H4 (cell line): ENCODE data around the gene NEURL2. TPM values are rescaled to one million over a fixed set of nuclear protein-coding genes. Genes with fewer than 3 reads are reported as not detected.

ENCODE experiments used
- DNase-seq: peaks from one replicate; pipeline ENCODE4 v3.0.0-alpha.2; 2015; ENCODE audit warnings: low spot score
- total RNA-seq: library from RNA; depleted of rRNA; stranded (reverse); fragments of >200 nt; shearing (Covaris generic); gene quantifications from 2 replicates; pipeline ENCODE4 v1.2.3, GENCODE V29; 2014; rRNA removed

Gene NEURL2
- total RNA-seq, 1 experiment from 2014 or later: 0.99 TPM

DNA sequence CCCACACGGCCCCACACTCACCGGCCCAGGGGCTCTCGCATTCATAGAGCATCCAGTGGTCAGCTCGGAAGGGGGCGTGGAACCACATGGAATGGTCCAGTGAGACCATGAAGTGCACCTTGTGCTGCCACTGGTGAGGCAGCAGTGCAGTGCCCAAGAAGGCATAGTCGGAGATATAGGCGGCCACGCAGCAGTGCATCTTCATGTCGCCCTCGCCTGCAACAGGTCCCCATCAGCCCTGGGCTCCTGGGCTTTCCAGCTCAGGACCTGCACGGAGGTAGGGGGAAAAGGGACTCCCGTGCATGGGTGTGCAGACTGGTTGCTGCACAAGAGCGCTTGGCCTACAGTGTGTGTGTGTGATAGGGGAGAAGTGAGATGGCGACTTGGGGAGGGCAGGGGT lies 47.5 kb downstream of the NEURL2 start:
- DNase-seq: no peak

DNA sequence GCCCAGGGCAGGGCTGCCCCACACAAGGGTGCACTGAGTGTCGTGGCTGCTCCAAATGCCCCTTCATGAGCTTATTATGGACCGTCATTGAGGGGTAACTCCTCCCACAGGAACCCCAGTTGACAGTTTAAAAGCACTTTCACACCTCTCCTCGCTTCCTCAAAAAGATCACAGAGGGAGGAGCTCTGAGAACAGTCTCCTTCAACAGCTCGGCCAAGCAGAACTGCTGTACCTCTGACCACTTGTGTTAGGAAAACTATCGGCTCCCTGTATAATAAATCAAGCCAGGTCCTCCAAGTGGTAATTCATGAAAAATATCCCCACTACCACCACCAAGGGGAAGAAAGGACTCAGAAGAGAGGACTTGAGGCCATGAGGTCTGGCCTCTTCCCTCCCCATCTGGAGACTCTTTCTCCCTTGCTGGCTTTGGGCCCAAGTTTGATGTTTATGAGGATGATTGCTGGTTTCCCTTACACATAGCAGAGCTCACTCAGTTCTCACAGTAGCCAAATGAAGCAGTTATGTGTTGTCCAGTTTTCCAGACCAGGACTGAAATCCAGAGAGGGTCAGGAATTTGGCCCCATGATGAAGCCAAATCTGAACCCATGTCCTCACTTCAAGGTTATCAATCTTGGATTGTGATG lies 48.7 kb downstream of the NEURL2 start:
- DNase-seq: no peak

DNA sequence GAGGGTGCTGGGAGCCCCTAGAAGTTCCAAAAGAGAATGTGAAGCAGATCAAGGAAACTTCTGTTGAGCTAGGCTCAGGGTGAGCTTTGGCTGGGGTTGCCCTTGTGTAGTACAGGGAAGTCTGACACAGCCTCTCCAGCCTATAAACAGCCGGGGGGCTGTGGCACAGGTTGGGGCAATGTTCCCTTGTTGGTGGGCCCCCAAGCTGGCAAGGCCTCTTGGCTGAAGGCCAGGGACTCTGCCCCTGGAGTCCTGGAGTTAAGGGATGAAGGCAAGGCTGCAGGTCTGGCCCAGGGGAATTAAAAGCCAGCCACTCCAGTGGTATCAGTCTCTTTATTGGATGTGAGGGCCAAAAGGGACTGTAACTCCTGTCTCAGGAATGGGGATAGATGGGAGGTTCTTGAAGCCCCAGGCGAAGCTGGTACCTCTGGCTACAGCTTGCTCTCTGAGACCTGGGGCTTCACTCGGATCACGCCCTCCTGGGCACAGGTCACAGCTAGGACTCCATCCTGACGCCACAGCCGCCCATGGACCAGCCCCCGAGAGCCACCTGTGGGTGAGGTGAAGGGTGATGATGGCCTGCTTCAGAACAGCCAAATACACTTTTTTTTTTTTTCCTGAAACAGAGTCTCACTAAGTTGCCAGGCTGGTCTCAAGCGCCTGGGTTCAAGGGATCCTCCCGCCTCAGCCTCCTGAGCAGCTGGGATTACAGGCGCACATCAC lies 49.4 kb downstream of the NEURL2 start:
- no peak for DNase-seq

DNA sequence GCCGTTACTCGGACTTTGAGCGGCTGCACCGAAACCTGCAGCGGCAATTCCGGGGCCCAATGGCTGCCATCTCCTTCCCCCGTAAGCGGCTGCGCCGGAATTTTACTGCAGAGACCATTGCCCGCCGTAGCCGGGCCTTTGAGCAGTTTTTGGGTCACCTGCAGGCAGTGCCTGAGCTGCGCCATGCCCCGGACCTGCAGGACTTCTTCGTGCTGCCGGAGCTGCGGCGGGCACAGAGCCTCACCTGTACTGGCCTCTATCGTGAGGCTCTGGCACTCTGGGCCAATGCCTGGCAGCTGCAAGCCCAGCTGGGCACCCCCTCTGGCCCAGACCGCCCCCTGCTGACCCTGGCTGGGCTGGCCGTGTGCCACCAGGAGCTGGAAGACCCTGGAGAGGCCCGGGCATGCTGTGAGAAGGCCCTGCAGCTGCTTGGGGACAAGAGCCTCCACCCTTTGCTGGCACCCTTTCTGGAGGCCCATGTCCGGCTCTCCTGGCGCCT lies 50.3 kb downstream of the NEURL2 start:
- DNase-seq: no peak

Other genes with a start within 250 kb of the NEURL2 start
- not detected in 2 replicates for gene WFDC11, start 221.0 kb downstream of the NEURL2 start, total RNA-seq
- gene WFDC13, start 189.2 kb downstream of the NEURL2 start, total RNA-seq: not detected in 2 replicates
- gene WFDC10B, start 186.2 kb downstream of the NEURL2 start, total RNA-seq: not detected in 2 replicates
- gene SPINT4, start 168.9 kb downstream of the NEURL2 start, total RNA-seq: not detected in 2 replicates
- 0.52 and 9.8 TPM in 2 replicates for gene WFDC3, start 99.3 kb downstream of the NEURL2 start, total RNA-seq
- gene DNTTIP1, start 99.3 kb downstream of the NEURL2 start, total RNA-seq: 22.4 and 22.6 TPM in 2 replicates
- 194 and 288 TPM in 2 replicates for gene UBE2C, start 78.6 kb downstream of the NEURL2 start, total RNA-seq
- gene TNNC2, start 63.9 kb downstream of the NEURL2 start, total RNA-seq: not detected in 2 replicates
- 17.1 and 22.3 TPM in 2 replicates for gene SNX21, start 57.4 kb downstream of the NEURL2 start, total RNA-seq
- 43.1 and 47.4 TPM in 2 replicates for gene ACOT8, start 33.8 kb downstream of the NEURL2 start, total RNA-seq
- 3.5 and 4.6 TPM in 2 replicates for gene ZSWIM3, start 33.6 kb downstream of the NEURL2 start, total RNA-seq
- gene ZSWIM1, start 10.0 kb downstream of the NEURL2 start, total RNA-seq: 7.2 and 10.2 TPM in 2 replicates
- 0.12 and 1.0 TPM in 2 replicates for gene SPATA25, start 3.6 kb downstream of the NEURL2 start, total RNA-seq
- 102 and 150 TPM in 2 replicates for gene CTSA, start 127 bp upstream of the NEURL2 start, total RNA-seq
- 1.1 and 2.2 TPM in 2 replicates for gene PLTP, start 20.9 kb upstream of the NEURL2 start, total RNA-seq
- 5.2 and 7.7 TPM in 2 replicates for gene PCIF1, start 43.5 kb upstream of the NEURL2 start, total RNA-seq
- 4.3 and 7.1 TPM in 2 replicates for gene ZNF335, start 81.0 kb upstream of the NEURL2 start, total RNA-seq
- not detected in 2 replicates for gene MMP9, start 117.7 kb upstream of the NEURL2 start, total RNA-seq
- gene SLC12A5, start 138.0 kb upstream of the NEURL2 start, total RNA-seq: 0.21 and 4.3 TPM in 2 replicates
- gene NCOA5, start 198.8 kb upstream of the NEURL2 start, total RNA-seq: 17.4 and 18.1 TPM in 2 replicates
- 6.2 and 13.7 TPM in 2 replicates for gene CD40, start 227.1 kb upstream of the NEURL2 start, total RNA-seq